HG02840 (cell line): ENCODE results near the gene SPAG8.

Source experiments
- ATAC-seq: cut with Tn5 transposase; IDR thresholded peaks from one replicate; pipeline ENCODE4 v1.9.1; 2021; ENCODE audit warnings: mild to moderate bottlenecking, moderate library complexity, moderate number of reproducible peaks; ENCODE audit not compliant: unreplicated experiment, low FRiP score

Gene SPAG8

GRCh38 chr9:35781066-35781465, 31.0 kb downstream of the SPAG8 start:
- no peak for ATAC-seq

GRCh38 chr9:35778496-35778895, 33.6 kb downstream of the SPAG8 start:
- ATAC-seq, result no peak

GRCh38 chr9:35776018-35776417, 36.0 kb downstream of the SPAG8 start:
- ATAC-seq, result no peak

DNA sequence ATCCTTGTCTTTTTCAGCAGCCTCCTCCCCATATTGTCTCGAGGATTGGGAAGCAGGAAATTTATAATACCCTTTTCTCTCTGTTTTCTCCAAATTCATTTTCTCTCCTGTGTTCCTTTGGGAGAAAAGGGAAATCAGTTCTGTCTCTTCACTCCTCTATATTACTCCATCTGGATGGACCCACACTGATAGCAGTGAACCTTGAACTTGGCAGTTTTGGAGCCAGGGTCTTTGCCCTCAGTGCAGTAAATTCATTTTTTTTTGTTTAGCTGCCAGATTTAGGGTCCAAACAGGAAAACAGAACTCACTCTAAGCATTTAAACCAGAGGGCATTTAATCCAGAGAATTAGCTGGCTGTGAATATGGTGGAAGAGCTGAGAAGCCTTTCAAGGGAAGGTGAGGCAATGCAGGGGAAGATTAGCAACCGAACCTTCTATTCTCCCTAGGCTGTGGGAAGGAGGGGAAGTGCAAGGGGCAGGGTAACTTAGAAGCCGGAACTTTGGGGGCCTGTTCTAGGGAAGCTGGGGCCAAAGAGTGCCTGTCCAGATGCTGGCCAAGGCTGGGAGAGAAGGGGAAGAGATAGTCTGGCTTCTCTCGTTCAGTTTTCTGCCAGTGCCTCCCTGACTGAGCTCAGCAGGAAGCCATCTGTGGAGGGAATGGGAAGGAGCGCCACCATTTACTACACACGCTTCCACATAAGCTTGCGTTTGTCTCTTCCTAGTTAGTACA, 37.0 kb downstream of the SPAG8 start:
- ATAC-seq, result no peak

DNA sequence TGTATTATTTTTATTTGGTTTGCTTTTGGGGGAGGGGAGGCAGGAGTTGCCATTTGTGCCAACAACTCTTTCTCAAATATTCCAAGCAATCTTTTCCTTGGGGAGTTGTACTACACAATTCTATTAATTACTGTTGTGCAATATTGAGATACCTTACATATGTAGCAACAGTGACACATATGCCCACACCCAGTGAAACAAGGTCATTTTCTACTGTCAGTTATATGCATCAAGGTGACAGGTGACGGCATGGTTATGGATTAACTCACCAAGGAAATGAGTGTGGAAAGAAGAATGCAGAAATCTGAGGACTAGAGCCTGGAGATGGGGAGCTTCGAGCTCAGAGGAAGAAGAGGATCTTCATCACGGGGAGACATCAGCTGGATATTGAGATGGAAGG, 40.1 kb downstream of the SPAG8 start:
- no peak for ATAC-seq

- ATAC-seq, result no peak
Observed at GRCh38 chr9:35771534-35771933, 40.5 kb downstream of the SPAG8 start.

DNA sequence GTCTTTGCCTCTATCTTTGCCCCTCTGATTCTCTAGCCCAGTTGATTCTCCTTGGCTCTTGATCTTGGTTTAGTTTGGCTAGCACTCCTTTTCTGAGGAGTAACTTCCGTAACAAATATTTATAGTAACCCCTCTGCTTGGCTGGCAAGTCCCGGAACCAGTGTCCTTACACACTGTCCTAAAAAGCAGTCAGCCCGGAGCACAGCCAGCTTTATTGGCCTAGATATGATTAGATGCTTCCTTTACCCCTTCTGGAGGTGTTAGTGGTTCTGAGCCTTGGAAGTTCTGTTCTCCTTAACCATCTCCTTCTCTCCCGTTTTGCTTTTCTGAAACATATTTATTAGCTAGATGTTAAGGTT, 41.0 kb downstream of the SPAG8 start:
- no peak for ATAC-seq

DNA sequence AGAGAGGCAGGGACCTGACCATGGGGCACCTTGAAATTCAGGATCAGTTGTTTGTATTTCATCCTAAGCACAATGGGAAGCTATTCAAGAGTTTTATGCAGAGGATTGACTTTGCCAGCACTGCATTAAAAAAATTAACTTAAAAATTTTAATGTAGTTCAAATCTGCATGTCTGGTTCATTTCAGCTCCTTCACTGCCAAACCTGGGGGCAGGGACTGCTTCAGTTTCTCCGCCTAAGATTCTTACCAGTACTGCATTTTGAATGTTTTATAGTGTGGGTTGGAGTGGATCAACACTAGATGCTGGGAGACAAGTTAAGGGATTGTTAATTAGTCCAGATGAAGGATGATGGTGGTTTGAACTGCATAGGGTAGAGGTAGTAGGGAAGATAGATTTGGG, 42.3 kb downstream of the SPAG8 start:
- no peak for ATAC-seq

- no peak for ATAC-seq
Observed at GRCh38 chr9:35767458-35767857, 44.6 kb downstream of the SPAG8 start.

DNA sequence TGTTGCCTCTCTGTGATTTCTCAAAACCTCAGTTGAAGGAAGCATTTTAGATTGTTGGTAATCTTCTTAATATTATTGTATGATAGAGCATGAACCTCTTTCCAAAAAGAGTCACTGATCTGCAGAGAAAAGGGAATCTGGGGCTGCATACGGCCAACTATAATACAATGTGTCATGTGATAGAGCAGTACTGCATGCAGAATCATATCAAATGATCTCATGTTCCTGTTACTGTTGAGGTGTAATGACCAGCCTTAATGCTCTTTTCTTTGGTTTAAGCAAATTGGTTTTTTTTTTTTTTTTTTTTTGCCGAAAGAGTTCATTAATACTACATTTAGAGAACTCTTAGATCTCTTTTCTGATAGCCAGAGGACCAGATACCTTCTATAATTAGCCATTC, 45.1 kb downstream of the SPAG8 start:
- ATAC-seq, result no peak

- ATAC-seq, result no peak
Observed at GRCh38 chr9:35763803-35764202, 48.3 kb downstream of the SPAG8 start.

- ATAC-seq, result no peak
Observed at GRCh38 chr9:35763181-35763580, 48.9 kb downstream of the SPAG8 start.

GRCh38 chr9:35760651-35761050, 51.4 kb downstream of the SPAG8 start:
- ATAC-seq, result no peak

- ATAC-seq, result no peak
Observed at GRCh38 chr9:35759795-35760194, 52.3 kb downstream of the SPAG8 start.
